Limb (tissue), 2 donors: ENCODE results near the gene CPT1B.

Experiments used
- DNase-seq, 2 donors: peaks; one replicate each; pipeline ENCODE4 v3.0.0-alpha.2; 2016; ENCODE audit errors: extremely low spot score in 2 of 2

CPT1B gene

DNA sequence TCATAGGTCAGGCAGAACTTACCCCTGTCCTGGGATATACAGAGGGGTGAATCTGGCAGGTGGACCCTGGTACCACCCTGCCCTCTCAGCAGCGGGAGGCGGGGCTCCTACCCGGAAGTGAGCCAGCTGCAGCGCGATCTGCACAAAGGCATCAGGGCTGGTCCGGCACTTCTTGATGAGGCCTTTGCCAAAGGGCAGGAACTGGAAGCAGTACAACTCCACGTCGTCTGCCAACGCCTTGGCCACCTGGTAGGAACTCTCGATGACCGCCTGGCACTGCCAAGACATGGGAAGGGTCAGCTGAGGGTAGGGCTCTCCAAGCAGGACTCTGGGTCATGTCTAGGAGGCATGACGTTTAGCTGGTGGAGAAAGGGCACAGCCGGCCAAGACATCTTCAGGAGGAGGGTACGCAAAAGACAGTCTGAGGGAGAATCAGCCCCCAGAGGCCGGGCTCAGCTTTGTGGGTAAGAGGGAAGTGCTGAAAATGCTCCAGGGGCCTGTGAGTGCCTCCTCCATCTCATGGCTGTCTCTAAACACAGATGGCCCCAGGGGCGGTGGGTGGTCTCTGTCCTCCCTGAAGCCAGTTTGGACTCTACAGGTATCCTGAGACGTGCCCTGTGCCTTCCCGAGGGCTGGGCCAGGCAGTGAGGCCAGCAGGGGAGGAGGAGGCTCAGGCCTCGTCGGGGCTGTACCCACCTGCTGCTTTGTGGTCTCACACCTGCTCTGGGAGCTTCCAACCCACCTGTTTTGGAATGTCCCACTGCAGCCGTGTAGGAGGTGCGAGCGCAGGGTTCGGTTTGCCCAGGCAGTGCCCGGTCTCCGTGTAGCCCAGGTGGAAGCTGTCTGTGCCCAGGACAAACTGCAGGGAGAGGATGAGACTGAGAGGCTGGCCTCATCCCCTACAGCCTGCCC, 6.7 kb downstream of the CPT1B start:
- no peak for DNase-seq

DNA sequence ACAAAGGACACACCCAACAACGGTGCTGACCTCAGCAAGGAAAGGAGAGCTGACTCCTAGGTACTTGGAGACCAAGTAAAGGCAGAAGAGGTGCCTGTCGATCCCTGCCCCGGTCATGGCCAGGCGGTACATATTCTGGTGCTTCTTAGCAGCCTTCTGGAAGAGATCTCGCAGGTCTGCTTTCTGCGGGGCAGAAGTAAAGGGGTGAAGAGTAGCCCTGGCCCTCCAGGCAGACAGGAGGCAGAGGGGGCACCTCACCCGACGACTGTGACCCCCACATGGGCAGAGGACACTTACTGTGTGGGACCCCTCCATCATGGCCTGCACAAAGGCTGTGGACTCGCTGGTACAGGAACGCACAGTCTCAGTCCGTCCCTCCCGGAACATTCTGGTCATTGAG, 7.4 kb downstream of the CPT1B start:
- DNase-seq, result no peak

DNA sequence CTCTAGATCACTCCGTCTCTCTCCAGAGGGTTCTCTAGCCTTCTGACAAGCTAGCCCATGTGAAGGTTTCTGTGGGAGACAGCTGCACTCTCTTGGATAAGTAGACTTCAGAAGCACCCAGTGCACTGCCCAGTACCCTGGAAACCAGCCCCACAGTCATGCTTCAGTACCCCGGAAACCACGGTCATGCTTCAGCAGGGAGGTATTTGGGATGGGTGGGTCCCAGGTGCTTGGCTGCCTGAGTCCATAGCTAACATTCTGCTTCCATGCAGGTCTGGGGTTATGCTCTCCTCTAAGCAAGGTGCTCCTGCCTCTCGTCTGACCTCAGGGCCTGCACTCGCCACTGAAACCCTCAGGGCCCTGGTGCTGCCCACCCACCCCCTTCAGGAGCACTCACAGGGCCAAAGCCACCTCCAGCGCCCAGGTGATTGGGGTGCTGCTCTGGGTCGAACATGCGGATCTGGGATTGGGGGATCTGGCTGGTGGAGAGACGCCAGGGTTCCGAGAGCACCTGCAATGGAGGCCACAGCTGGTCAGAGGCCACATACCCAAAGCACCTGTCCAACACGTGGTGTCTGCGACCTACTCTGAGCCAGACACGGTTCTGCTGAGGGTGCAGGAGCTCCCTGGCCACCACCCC, 8.2 kb downstream of the CPT1B start:
- DNase-seq, result no peak

GRCh38 chr22:50569041-50569459, 9.2 kb downstream of the CPT1B start:
- no peak for DNase-seq

DNA sequence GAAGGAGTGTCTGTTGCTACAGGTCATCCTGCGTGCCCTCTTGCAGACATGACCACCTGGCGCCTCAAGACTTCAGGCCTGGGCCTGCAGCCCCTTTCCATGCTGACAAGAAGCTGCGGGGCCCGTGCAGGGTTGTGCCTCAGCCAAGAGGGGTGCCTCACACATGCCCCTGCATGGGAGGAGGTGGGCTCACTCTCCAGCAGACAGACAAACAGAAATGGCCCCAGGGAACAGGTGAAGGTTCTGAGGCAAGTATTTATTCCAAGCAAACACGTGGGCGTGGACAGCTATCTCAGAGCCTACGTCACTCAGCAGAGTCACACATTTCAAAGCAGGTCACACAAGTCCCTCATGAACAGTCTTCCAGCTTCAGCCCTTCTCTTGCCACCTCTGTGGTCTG, 9.6 kb downstream of the CPT1B start:
- no peak for DNase-seq

DNA sequence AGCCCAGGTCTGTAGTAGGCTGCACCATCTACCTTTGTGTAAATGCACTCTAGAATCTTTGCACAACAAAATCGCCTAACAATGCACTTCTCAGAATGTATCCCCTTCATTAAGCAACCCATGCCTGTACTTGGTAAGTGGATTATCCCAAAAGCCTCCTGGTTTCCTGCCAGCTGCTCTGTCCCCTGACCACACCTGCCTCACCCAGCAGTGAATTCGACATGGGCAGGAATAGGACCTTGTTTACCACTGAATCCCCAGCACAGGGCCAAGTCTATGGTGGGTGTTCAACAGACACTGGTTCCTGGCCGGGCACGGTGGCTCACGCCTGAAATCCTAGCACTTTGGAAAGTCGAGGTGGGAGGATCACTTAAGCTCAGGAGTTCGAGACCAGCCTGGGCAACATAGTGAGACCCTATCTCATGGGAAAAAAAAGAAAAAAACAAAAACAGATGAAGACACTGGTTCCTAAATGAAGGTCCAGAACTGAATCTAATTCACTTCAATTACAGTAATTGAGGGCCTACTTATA, 10.4 kb downstream of the CPT1B start:
- no peak for DNase-seq

GRCh38 chr22:50564289-50564688, 13.9 kb downstream of the CPT1B start:
- DNase-seq, result no peak

- DNase-seq, result no peak
These were observed 14.6 kb downstream of the CPT1B start for GRCh38 chr22:50563413-50564160.

DNA sequence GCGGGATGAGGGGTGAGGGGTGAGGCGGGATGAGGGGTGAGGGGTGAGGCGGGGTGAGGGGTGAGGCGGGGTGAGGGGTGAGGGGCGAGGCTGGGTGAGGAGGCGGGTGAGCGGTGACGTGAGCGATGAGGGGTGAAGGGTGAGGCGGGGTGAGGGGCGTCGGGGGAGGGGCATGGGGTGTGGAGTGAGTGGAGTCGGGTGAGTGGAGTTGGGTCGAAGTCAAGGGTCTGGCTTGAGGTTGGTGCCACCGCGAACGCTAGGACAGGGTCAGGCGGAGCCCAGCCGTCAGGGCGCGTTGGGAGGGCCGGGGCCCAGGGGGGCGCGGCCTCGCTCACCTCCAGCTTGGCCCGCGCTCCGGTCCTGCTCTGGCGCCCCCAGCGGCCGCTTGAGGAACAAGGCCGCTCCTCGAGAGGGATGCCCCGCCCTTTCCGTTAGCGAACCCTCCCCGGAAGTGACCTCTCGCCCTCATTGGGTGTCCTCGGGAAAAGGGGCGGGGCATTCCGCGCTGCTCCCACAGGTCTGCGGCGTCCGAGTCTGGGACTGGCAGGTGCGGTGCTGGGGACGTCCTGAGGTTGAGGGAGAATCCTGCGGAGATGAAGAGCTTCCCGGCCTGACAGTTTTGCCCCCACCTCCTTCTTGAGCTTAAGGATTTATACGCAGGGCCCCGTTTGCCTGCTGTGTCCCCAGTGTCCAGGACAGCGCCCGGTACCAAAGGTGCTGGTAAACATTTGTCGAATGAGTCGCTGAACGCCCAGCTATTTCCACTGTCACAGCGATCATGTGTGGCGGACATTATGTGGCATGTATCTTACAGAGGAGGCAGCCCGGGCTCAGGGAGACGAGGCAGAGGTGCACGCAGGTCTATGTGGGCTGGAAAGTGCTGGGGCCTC, 15.5 kb downstream of the CPT1B start, which contains the start of gene SYCE3:
Gene SYCE3, minus strand, starts transcription at position 397 of the 890 bp plus-strand sequence. CDS start 6,514 bp downstream, outside the sequence.
- peak; percentile 92 to 96 for DNase-seq

- DNase-seq, result no peak
These were observed 16.5 kb downstream of the CPT1B start for GRCh38 chr22:50561401-50562358.

DNA sequence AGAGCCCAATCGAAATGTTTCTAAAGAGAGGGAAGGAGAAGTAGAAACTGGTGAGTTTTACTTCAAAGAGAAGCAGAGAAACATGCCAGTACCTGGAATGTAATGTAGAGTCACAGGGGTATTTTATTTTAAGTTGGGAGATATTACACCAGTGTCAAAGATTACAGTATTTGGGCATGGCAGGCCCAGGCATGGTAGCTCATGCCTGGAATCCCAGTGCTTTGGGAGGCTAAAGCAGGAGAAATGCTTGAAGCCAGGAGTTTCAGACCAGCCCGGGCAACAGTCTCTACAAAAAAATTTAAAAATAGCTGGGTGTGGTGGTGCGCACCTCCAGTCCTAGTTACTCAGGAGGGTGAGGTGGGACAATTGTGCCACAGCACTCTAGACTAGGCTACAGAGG, 18.2 kb downstream of the CPT1B start:
- no peak for DNase-seq

DNA sequence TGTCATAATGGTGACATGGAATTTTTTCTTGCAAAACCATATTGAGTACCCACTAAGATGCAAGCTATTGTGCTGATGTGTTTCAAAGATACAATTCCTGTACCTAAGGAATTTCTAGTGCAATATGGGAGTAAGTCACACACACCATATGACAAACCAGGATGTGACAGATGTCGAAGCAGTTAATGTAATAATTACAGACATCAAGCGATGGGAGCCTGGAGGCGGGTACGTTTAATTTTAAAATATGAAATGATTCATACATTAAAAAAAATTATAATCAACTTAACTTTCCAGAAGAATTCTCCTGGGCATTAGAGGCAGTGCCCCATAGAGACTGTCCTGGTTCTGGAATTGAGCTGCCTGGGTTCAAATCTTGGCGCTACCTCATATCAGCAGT, 21.5 kb downstream of the CPT1B start:
- DNase-seq, result no peak

- DNase-seq, result no peak
These were observed 24.9 kb downstream of the CPT1B start for GRCh38 chr22:50553310-50553709.

DNA sequence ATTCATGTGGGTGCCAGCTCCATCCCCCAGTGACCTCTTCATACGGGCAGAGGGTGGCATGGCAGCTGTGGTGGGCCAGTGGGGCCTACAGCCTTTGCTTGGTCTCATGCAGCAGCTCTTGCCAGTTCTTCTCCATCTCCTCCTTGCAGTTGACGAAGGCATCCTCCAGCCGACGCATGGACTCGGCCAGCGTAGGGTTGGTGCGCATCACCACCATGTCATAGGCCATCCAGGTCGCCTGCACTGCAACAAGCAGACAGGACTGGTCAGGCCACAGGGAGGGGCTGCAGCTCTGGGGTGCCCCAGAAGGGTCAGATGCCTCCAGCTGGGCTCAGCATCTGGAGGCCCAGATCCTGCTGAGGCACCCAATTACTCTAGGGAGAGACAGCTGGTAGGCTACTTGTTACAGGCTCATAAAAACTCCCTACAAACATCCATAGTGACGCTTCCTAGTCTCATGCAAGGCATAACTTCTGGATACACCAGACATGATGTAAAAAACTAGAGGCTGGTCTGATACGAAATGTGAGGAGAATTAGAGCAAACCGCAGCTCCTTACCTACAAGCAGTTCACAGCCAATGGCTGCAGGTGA, 27.0 kb downstream of the CPT1B start:
- DNase-seq, result no peak

- no peak for DNase-seq
These were observed 27.8 kb downstream of the CPT1B start for GRCh38 chr22:50550395-50550794.

- no peak for DNase-seq
These were observed 29.1 kb downstream of the CPT1B start for GRCh38 chr22:50548921-50549790.

DNA sequence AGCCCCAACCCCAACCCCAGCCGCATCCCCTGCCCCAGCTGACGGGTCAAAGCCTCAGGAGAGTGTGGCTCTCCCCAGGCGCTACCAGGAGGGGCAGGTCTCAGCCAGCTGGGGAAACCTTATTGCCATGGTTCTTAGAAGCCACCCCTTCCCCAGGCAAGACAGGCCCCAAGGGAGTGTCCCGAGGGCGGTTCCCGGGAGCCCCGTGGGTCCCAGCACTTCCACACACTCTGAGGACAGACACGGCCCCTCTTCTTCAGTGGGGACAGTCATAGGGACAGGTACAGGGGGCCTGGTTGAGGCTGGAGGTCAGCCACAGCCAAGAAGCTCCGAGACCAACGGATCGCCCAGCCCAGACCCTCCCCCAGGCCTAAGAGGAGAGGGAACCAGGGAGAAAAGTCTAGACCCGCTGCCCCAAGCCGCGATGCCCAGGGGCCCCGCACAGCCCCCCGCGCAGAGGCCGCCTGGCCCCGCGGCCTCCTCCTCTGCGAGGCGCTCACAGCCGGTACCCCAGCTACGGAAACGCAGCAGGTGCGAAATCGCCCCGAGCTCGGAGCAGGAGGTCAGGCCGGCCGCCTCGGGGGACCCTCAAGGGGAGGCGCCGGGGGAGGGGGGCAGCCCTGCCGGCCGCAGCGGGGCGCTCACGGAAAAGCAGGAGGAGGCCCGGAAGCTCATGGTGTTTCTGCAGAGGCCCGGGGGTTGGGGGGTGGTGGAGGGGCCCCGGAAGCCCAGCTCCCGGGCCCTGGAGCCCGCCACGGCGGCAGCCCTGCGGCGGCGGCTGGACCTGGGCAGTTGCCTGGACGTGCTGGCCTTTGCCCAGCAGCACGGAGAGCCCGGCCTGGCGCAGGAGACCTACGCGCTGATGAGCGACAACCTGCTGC, 29.9 kb downstream of the CPT1B start:
- DNase-seq, result no peak
